Parathyroid adenoma (tissue), 2 donors: ENCODE measurements around the gene PDZRN3.
A peak's percentile ranks its signal among the peaks of the same experiment; 100 is the strongest.

Source experiments
- H2AFZ ChIP-seq: fragments of 300-600 bp; sonication (generic); one replicate; pipeline ENCODE4 v1.7.0; 2017; ENCODE audit warnings: antibody characterized with exemption, mild to moderate bottlenecking
- H3K27ac ChIP-seq: fragments of 300-600 bp; sonication (generic); one replicate; pipeline ENCODE4 v1.7.0; 2017
- H3K27me3 ChIP-seq: fragments of 300-600 bp; sonication (generic); one replicate; pipeline ENCODE4 v1.7.0; 2017; ENCODE audit warnings: low read length; ENCODE audit not compliant: control insufficient read depth, insufficient read depth
- H3K36me3 ChIP-seq: fragments of 300-600 bp; sonication (generic); one replicate; pipeline ENCODE4 v1.7.0; 2017; ENCODE audit warnings: low read length; ENCODE audit not compliant: control insufficient read depth, insufficient read depth
- H3K4me1 ChIP-seq: fragments of 300-600 bp; sonication (generic); one replicate; pipeline ENCODE4 v1.7.0; 2017; ENCODE audit warnings: control low read depth
- H3K4me2 ChIP-seq: fragments of 300-600 bp; sonication (generic); one replicate; pipeline ENCODE4 v1.7.0; 2017; ENCODE audit warnings: low read length
- H3K4me3 ChIP-seq: fragments of 300-600 bp; sonication (generic); one replicate; pipeline ENCODE4 v1.7.0; 2017; ENCODE audit warnings: low read depth, low read length
- H3K79me2 ChIP-seq: fragments of 300-600 bp; sonication (generic); one replicate; pipeline ENCODE4 v1.7.0; 2017; ENCODE audit warnings: control low read depth
- H3K9ac ChIP-seq: fragments of 300-600 bp; sonication (generic); one replicate; pipeline ENCODE4 v1.7.0; 2017; ENCODE audit warnings: mild to moderate bottlenecking
- H3K9me3 ChIP-seq: fragments of 300-600 bp; sonication (generic); one replicate; pipeline ENCODE4 v1.7.0; 2017; ENCODE audit warnings: low read length; ENCODE audit not compliant: control insufficient read depth
- CTCF ChIP-seq: fragments of 300-600 bp; sonication (generic); IDR thresholded peaks from one replicate; pipeline ENCODE4 v1.7.0; 2017; ENCODE audit warnings: antibody characterized with exemption, mild to moderate bottlenecking
- donor health status: primary hyperparathyroidism.

Gene PDZRN3

GRCh38 chr3:73665286-73665685 is 40.5 kb upstream of the PDZRN3 start:
- Histone ChIP-seq H3K4me1 (peaks cover 3% of the 10 kb centered on the region), H3K4me3 (no peak overlapping the region), H3K27ac (no peak overlapping the region), H3K9me3 (no peaks in the 10 kb centered on the region), H2AFZ (no peak overlapping the region), H3K27me3 (no peaks in the 10 kb centered on the region), H3K36me3 (no peaks in the 10 kb centered on the region), H3K4me2 (no peak overlapping the region), H3K79me2 (no peaks in the 10 kb centered on the region), H3K9ac (no peak overlapping the region)
- no peak for TF ChIP-seq CTCF

- Histone ChIP-seq H3K36me3 (no peaks in the 10 kb centered on the region), H3K27ac (no peak overlapping the region), H3K9me3 (no peaks in the 10 kb centered on the region), H3K9ac (no peak overlapping the region), H2AFZ (peak overlapping the region; percentile 59), H3K79me2 (no peaks in the 10 kb centered on the region), H3K27me3 (no peaks in the 10 kb centered on the region), H3K4me2 (no peak overlapping the region), H3K4me3 (no peak overlapping the region), H3K4me1 (peaks cover 3% of the 10 kb centered on the region)
- TF ChIP-seq CTCF: no peak
These were observed 39.6 kb upstream of the PDZRN3 start for GRCh38 chr3:73664389-73664788.

- no peaks in the 10 kb centered on the region for H3K79me2 ChIP-seq
- H3K27me3 ChIP-seq: no peaks in the 10 kb centered on the region
- H3K9ac ChIP-seq: no peak overlapping the region
- H3K4me3 ChIP-seq: no peak overlapping the region
- H3K36me3 ChIP-seq: no peaks in the 10 kb centered on the region
- H3K4me1 ChIP-seq: peaks cover 3% of the 10 kb centered on the region
- no peak for TF ChIP-seq CTCF
- H3K9me3 ChIP-seq: no peaks in the 10 kb centered on the region
- no peak overlapping the region for H3K27ac ChIP-seq
- H3K4me2 ChIP-seq: no peak overlapping the region
- no peak overlapping the region for H2AFZ ChIP-seq
These were observed 38.8 kb upstream of the PDZRN3 start for GRCh38 chr3:73663495-73663894.

GRCh38 chr3:73661265-73661664 is 36.5 kb upstream of the PDZRN3 start:
- H3K36me3 ChIP-seq: no peaks in the 10 kb centered on the region
- TF ChIP-seq CTCF: no peak

GRCh38 chr3:73658227-73658626 is 33.5 kb upstream of the PDZRN3 start:
- Histone ChIP-seq H3K27ac (no peak overlapping the region), H3K79me2 (no peaks in the 10 kb centered on the region), H3K27me3 (no peaks in the 10 kb centered on the region), H3K9ac (no peak overlapping the region), H3K4me2 (no peak overlapping the region), H3K36me3 (no peaks in the 10 kb centered on the region), H3K4me1 (no peaks in the 10 kb centered on the region), H3K4me3 (no peak overlapping the region), H3K9me3 (no peaks in the 10 kb centered on the region), H2AFZ (no peak overlapping the region)
- TF ChIP-seq CTCF: no peak

More at GRCh38 chr3:73661265-73661664, 36.5 kb upstream of the PDZRN3 start:
- Histone ChIP-seq H3K27ac (no peak overlapping the region), H3K4me2 (no peak overlapping the region), H3K9me3 (no peaks in the 10 kb centered on the region), H3K27me3 (no peaks in the 10 kb centered on the region), H3K79me2 (no peaks in the 10 kb centered on the region), H2AFZ (no peak overlapping the region), H3K4me1 (peaks cover 3% of the 10 kb centered on the region), H3K9ac (no peak overlapping the region), H3K4me3 (no peak overlapping the region)
